GM21423 (cell line): ENCODE data around the gene CXCR6.

Experiments
- ATAC-seq: cut with Tn5 transposase; IDR thresholded peaks from one replicate; pipeline ENCODE4 v1.9.1; 2021; ENCODE audit warnings: mild to moderate bottlenecking, moderate library complexity; ENCODE audit not compliant: unreplicated experiment

CXCR6 gene

DNA sequence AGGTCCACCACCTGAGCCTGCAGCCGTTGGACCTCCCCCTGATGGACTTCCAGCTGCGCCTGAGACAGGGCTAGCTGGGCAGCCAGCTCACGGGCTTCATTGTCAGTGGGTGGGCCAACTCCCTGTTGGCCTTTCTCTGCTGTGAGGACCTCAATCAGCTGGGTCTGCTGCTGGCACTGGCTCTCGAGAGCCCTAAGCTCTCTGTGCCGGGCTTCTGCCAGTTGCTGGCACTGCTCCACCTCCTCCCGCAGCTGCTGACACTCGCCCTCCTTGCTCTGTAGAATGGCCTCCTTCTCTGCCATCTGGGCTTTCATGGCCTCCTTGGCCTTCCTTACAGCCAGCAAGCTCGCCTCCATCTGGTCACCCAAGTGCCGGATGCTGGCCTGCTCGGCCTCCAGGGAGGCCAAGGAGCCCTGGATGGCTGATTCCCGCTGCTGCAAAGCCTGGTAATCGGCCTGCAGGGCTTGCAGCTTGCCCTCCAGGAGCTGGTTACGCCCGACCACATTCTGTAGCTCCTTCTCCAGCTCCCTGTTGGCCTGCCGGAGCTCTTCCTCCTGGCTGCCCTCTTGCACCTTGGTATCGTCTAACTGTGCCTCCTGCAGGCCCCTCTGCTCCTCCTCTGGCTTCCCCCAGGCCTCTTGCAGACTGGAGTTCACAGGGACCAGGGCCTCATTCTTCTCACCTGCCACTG lies 23.8 kb downstream of the CXCR6 start:
- no peak for ATAC-seq

DNA sequence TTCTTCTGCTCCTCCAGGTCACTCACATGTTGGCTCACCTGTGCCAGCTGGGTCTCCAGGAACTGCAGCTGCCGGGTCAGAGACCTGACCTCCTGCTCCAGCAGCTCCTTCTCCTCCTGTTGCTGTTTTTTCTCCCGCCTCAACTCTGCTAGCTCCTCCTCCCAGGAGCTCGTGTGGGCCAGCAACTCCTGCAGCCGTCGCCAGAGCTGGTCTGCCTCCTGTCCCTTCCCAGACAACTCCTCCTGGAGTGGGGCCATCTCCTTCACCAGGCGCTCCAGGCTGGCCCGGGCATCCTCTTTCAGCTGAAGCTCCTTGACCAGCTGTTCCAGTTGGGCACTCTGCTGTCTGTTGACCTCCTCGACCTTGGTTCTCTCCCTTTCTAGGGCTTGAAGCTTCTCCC lies 24.5 kb downstream of the CXCR6 start:
- ATAC-seq: no peak

DNA sequence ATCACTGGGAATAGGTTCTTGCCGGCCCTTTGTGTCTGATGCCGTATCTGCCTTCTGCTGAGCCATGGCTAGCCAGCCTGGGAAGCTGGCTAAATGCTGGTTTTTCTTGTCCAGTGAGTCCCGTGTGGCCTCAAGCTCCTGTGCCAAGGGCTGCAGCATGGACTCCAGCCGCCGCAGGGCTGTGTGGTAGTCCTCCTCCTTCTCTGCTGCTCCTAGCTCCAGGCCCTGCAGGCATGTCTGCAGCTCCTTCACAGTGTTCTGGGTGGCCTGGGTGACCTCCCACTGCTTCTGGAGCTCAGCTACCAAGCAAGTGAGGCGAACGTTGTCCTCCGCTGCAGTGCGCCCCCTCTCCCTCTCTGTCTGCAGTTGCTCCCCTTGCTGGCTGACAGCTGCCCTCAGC lies 24.9 kb downstream of the CXCR6 start:
- ATAC-seq: no peak

DNA sequence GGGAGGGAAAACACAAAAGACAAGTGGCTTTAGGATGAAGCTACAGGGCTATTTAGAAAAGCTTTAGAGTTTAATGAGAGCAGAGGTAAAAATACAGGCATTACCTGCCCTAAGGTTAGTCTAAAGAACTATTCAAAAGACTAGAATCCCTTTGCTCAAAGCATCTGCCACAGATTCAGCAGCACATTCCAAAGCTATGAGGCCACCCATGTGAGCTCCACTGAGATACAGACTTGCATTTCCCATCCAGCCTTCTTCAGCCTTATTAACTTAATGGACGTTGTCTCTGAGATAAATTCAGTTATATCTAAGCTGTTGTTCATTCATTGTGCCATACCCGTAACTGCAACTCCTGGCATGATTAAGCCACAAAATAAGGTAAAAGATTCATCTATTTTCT lies 25.4 kb downstream of the CXCR6 start:
- ATAC-seq: no peak

DNA sequence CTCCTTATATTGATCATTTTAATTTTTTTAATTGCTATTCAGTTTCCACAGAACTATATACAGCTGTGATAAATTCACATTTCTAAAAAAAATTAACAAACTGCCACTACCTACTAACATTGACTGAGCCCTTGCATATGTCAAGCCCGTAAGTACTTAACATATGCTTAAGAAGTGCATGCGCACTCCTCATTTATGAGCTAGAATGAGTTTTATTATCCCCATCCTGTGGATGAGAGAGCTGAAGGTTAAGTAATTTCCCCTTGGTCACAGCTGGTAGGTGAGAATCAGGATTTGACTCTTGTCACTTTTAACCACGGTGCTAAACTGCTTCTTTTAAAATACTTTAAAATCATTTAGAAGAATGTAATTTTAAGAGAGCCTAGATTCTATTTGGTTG lies 25.9 kb downstream of the CXCR6 start:
- no peak for ATAC-seq

DNA sequence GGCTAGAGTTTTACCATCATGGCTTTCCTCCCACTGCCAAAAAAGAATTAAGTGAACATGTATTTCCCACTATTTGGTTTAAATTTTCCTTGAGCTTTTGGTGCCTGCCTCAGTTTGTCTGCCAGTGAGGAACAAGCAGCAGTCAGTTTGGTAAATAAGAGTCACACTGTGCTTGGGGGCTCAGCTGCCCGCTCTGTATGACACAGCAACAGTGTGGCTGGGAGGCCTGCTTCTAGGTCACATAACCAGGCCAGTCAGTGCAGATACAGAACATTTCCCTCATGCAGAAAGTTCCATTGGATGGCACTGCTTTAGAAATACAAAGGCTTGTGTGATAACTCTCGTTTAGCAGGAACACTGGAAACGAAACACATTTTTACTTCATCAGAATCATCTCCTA lies 26.7 kb downstream of the CXCR6 start:
- no peak for ATAC-seq

DNA sequence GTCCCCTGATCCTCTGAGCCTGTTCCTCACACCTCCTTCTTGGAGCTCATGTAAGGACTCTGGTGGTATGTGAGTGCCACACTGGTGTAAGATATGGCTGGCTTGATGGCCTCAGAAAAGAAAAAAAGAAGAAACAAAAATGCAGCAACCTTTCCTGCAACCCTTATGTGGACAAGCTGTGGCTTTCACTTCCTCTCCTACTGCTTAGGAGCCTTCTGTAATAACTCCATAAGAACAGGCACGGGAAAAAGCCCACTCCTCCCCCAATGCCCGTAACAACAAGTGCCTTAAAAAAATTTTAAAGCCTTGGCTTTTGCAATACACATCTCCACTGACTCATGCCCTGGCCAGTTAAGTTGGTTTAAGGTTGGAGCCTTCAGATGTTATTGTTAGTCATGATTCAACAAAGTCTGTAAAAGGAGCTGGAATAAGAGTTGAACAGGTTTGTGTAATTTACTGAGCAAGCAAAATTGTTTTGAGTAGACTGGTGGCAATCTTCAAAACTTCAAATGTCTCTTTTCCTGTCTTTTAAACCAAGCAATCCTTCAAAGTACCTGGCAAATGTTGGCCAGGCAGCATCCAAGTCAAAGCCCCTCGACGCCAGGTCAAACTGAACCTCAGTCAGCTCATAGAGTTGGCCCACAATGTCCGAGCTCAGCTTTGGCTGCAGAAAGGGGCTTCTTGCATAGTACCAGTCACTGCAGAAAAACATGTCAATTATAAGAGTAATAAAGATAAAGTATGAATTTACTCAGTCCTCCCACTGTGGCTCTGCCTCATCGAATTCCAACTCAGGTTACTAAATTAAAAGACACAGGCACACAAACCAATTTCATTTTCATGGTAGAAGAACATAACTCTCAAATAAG lies 29.5 kb downstream of the CXCR6 start:
- ATAC-seq: peak; percentile 80

DNA sequence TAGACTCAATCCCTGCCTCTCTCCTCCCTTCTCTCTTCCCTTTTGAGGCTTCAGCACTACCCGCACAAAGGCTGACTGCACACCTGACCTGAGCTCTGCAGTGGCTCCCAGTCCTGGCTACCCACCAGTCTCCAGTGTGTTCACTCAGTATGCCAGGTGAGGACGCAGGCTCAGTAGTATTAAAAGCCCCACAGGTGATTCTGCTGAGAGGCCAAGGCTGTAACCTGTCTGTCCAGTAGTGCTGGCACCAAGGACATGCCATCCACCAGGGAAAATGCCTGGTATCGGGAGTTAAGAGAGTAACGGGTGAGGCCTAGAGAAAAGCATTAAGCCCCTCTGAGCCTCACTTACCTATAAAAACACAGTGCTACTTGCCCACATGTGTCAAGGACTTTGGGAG lies 31.4 kb downstream of the CXCR6 start:
- ATAC-seq: no peak

DNA sequence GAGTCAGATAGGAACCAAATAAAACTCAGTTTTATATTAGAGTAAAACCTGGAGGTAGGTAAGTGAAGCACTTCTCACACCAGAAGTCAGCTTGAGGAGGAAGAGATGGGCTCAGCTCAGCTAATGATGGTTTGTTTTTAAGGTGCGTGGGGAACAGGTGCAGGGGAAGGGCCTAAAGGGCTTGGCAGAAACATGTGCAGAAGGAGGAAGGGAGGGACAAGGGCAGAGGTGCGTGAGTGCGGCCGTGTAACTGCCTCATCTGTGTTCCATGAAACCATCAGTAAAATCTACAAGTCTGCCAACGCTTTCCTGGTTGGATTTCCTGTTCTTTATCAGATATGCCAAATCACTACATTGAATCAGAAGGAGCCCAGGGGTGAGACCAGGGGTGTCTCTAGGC lies 32.4 kb downstream of the CXCR6 start:
- ATAC-seq: no peak

DNA sequence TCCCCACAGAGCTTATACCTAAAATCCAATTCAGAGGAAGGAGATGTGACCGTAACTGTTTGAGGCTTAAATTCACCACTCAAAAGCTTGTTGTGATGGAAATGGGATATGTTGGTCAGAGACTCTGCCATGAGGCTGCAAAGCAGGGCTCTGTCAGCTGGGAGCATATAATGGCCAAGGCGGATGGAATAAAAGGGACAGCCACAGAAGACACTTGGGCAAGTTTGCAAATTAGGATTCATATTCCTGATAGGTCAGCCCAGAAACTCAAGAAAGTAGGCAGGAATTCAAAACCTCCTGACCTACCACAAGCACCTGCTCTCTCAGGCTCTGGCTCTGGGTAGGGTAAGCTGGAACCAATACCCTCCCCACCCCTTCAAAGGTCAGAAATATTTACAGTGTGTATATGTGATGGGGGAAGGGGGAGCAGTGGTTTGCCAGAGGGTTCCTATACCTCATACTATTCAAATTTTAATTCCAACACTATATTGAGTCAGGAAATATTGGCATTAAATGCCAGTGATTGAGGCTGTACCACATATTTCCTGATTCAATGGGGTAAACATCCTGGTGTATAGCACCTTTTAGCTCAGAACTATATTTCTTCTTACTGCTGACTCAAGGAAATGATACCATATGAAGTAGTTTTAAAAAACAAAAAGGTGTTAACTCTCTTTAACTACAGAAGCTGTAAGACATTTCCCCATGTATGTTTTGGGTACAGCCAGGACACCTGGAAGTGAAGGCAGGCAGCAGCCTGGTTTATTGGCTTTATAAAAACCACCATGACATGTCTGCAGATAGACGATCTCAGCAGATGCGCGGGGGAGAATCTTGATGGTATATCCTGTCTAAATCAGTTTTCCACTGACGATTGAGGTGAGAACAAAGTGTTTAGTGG lies 33.2 kb downstream of the CXCR6 start:
- no peak for ATAC-seq

DNA sequence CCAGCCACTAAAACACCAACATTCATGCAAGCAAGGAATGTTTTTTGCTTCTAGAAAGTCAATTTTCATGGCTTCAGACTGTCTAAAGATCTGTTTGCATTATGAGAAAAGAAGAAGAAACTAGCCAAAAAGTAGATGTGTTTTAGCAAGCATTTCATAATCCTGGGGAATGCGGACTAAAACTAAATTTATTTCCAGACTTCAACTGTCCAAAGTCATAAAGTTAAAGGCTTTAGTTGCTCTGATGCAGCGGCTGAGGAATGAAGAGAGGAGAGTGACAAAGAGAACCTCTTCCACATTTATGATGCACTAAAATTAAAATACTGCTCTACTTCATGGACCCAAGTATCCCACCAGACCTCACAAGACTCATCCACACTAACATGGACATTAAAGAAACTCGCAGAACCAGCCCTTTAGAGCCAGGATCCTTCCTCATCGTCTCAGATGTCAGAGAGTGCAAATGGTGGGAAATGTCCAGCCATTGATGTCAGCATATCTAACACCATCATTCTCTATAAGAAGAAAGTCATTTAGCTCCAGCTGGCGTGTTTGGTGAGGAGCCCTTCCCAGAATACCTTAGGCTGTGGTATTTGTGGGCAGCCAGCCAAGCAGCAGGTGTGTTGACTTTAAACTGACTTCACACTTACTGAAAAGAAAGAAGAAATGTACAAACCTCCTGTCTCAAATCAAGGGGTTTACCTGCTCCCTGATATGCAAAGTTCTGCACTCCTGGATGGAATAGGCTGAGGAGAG lies 34.9 kb downstream of the CXCR6 start:
- ATAC-seq: no peak

DNA sequence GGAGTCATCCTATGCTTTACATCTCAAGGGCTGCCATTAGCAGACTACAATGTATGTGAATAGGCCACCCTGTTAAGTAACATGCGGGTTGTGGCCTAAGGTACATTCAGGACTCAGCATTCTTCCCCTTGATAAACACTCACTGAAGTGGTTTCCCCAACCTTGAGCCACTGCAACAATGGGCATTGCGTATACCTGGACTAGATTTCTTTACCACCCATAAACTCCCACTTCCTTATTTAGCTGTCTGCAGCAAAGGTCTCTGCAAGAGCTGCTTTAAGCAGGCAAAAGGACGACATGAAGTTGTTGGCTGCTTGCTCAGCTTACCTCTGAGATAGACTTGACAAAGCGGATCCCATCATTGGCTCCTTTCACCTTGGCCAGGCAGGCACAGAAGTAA lies 36.1 kb downstream of the CXCR6 start:
- no peak for ATAC-seq

DNA sequence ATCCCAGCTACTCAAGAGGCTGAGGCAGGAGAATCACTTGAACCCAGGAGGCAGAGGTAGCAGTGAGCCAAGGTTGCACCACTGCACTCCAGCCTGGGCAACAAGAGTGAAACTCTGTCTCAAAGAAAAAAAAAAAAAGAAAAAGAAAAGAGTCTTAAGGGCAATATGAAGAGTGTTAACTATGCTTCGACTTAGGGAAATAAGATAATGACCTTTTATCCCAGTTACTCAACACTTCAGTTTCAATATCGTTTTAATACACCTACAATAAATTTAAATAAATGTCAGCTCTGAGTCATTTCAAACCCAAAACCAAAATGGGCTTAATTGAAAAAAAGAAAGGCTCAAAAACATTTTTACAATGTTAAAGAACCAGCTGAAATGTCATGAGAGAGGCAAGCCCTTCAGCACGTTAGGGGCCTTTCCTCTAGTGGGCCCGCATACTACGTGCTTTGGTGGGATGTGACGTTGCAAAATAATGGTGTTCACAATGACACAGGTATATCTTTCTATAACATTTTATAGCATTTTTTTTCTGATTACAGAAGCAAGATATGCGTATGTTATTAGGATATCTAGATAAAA lies 37.1 kb downstream of the CXCR6 start:
- ATAC-seq: no peak

DNA sequence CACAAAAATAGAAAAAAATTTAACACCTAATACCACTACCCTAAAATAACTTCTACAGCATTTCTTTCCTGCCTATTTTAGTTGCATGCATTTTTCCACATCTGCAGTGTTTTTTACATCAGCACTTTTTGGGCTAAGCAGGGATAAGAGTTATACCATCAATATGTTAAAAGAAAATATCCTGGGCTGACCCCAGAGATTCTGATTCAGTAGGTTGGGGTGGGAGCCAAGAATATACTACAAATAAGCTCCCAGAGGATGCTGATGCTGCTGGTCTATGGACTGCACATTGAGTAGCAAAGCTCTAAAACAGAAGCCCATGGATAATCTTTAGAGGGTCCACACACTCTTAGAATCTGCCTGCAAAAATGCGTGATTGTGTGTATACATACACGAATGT lies 37.6 kb downstream of the CXCR6 start:
- ATAC-seq: no peak

DNA sequence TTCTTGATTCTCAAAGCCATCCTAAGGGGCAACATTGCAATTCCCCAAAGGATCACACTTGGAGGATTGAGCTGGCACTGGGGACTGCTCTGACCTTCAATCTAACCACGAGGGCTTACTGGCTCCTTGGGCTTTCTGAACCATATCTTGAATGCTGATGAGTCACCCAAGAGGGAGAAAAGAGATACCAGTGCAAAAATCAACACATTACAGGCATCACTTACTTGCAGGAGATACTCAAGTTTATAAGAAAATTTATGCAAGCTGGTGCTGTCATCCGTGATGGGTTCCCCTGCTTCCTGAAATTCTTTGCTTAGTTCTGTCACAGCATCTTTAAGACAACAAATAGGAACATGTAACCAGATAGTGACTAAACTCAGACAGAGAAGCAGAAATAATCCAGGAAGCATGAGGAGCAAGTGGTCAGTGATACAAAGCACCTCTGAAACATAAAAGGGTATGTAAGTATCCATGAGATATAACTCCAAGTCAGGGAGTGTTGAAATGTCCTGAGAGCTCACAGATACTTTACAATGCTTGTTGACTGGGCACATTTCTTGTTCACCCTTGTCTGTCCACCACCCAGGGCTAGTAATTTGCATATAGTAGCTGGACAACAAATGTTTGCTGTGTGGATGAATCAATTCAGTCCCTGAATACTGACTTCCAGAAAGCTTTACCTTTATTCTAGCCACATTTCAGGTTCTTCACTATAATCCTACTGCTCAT lies 38.2 kb downstream of the CXCR6 start:
- no peak for ATAC-seq

DNA sequence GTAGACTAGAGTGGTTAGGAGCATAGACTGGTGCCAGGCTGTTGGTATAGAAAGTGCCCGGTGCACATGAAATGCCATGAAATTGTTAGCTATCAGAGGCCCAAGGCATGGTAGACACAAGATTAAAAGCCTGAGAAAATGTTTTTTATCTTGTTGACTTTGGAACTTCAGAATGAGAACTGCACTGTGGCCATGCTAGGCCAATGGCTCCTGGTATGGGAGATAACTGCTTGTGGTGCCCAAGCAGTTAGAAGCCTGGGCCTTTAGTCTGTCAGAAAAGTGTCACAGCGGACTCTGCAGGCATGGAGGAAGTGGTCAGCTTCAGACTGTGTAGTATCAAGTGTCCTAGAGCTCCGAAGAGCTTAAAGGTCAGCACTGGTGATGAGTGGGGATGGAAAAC lies 40.5 kb downstream of the CXCR6 start:
- ATAC-seq: no peak

DNA sequence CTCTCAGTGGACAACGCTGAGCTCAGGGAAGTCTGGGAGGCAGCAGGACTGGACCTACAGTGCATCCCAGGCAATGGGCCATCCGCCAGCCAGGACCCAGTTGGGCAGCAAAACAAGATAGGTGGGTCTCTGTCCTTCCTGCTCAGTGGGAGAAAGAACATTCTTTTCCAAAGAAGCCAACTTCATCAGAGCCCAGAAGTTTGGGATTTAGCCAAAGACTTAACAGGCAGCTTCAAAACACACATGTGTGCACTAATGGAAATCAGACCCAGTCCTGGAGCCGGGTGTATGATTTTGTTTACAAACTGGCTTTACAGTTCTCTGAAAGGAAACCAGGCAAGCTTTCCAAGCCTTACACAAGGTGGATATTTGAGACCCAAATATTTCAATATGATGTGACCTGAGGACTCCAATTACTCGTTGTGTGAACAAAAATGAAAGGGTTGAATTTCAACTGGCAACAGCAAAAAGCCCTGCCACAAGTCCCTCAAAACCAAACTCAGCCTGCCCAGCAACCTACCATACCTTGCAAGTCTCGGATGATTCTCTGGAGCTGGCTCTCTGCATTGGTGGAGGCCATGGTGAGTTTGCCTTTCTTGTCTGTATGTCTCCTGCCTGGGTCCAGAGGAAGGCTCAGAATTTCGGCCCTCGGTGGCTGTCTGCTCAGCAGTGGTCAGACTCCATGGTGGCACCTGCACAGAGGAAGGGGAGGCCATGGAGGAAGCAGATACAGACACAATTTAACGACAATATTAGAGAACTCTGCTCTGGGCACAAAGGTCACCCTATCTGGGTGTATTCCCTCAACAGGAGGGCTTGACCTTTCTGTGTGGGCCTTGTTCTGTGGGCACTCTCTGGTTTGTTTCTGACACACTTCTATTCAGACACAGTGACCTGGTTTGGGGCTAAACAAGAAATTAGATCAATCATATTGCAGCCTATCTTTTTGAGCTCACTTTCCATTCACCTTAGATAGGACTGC lies 41.4 kb downstream of the CXCR6 start:
- ATAC-seq: no peak

DNA sequence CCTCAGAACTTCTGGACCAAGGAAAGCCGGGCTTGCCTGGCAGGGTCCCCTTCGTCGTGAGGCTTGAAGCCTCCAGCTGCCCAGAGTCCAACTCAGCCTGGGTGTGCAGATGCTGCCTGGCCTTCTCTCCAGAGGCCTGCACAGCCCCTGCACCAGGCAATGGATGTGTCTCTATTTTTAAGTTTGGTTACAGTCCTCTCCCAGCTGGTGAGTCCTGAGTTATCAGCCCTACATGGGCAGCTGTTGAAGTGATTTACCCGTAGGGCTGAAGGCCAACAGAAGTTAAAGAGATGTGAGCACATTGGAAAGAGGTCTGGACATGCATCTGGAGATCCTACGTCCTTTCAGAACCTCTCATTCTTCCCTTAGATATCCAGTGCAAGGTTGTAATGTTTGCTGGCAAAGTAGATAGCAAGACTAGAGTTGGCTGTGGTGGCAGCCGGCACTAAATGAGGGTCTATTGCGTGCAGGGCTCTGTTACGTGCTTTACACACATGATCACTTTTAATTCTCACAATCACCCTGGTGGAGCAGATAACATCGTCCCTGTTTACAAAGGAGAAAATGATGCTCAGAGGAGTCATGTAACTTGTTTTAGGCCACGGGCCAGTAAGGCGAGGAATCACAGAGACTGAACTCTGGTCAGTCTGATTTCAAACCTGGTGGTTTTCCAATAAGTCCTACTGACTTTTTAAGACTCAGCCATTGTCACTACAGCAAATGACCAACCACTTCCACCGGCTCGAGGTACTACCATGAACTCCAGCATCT lies 42.5 kb downstream of the CXCR6 start:
- no peak for ATAC-seq
